Ascending aorta (tissue), 2 donors: ENCODE data around the gene FAM234B. TPM values are rescaled to one million over a fixed set of nuclear protein-coding genes. Genes with fewer than 3 reads are reported as not detected.

Experiments used
- DNase-seq, 2 donors: peaks; one replicate each; pipeline ENCODE4 v3.0.0-alpha.2; 2019; ENCODE audit warnings: low spot score in 2 of 2
- H3K27ac ChIP-seq, 2 donors: fragments of 200-600 bp; sonication (generic); one replicate each; pipeline ENCODE4 v1.5.1; 2016 to 2017; ENCODE audit warnings: mild to moderate bottlenecking in 1 of 2
- H3K27me3 ChIP-seq: fragments of 200-600 bp; sonication (generic); one replicate; pipeline ENCODE4 v1.5.1; 2017
- H3K36me3 ChIP-seq, 2 donors: fragments of 200-600 bp; sonication (generic); one replicate each; pipeline ENCODE4 v1.5.1; 2016
- H3K4me1 ChIP-seq, 2 donors: fragments of 200-600 bp; sonication (generic); one replicate each; pipeline ENCODE4 v1.5.1; 2016 to 2017; ENCODE audit warnings: mild to moderate bottlenecking in 1 of 2
- H3K4me3 ChIP-seq, 2 donors: fragments of 200-600 bp; sonication (generic); one replicate each; pipeline ENCODE4 v1.5.1; 2016 to 2017; ENCODE audit warnings: mild to moderate bottlenecking in 1 of 2
- H3K9me3 ChIP-seq, 2 donors: fragments of 200-600 bp; sonication (generic); one replicate each; pipeline ENCODE4 v1.5.1; 2016
- CTCF ChIP-seq, 3 experiments: fragments of 200-600 bp in 2 of 3; fragments of 450-650 bp in 1 of 3; sonication (generic) in 2 of 3; IDR thresholded peaks; one replicate each; pipeline ENCODE4 v1.5.1; 2016 to 2019; ENCODE audit warnings: antibody characterized with exemption in 3 of 3, mild to moderate bottlenecking in 1 of 3, moderate library complexity in 1 of 3
- intact Hi-C: fragments of 100-400 bp; cut with DNase I; formaldehyde crosslinking; loops from one replicate; pipeline ENCODE4 v1.15.1; 2023
- total RNA-seq: library from RNA; depleted of rRNA; stranded (reverse); fragments of >200 nt; gene quantifications from one replicate; pipeline ENCODE4 v1.1.0, GENCODE V29; 2016

FAM234B gene
- total RNA-seq, 1 donor from 2014 or later: 6.7 TPM

- intact Hi-C loops: no loop called here
- no peak for TF ChIP-seq CTCF (IDR thresholded peaks at IDR 0.05)
- Histone ChIP-seq H3K4me3 (no peak overlapping the region), H3K27ac (no peak overlapping the region), H3K27me3 (no peaks in the 10 kb centered on the region), H3K9me3 (no peaks in the 10 kb centered on the region), H3K4me1 (no peaks in the 10 kb centered on the region), H3K36me3 (no peaks in the 10 kb centered on the region)
- DNase-seq: no peak
Measured at GRCh38 chr12:13130981-13131380, 86.8 kb downstream of the FAM234B start.

Other genes starting within 250 kb of the FAM234B start
- 36.4 TPM for gene DDX47, start 231.0 kb upstream of the FAM234B start, total RNA-seq
- 23.8 TPM for gene GPRC5A, start 152.8 kb upstream of the FAM234B start, total RNA-seq
- not detected for gene GPRC5D, start 92.2 kb upstream of the FAM234B start, total RNA-seq
- gene HEBP1, start 44.1 kb upstream of the FAM234B start, total RNA-seq: 56.6 TPM
- not detected for gene GSG1, start 59.3 kb downstream of the FAM234B start, total RNA-seq
- 588 TPM for gene EMP1, start 152.3 kb downstream of the FAM234B start, total RNA-seq